ENCODE measurements around the gene CUTC.

Gene CUTC

DNA sequence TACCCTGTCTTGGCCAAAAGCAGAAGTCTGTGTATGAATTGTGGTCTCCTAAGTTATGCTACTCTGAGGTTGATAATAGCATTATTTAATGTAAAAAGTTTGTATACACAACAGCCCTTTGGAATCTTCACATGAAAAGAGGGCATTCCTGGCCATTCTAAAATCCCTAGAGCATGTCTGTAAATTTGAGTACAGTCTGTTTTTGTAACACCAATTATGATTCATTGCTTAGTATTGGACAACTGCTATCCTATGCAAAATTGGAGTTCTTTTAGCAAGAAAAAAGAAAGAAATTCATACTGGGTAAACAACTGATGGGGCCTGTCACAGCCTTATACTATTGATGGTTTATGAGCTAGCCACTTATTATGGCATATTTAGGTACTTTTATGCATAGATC lies 10.2 kb downstream of the CUTC start:
- DNase-seq = no peak

DNA sequence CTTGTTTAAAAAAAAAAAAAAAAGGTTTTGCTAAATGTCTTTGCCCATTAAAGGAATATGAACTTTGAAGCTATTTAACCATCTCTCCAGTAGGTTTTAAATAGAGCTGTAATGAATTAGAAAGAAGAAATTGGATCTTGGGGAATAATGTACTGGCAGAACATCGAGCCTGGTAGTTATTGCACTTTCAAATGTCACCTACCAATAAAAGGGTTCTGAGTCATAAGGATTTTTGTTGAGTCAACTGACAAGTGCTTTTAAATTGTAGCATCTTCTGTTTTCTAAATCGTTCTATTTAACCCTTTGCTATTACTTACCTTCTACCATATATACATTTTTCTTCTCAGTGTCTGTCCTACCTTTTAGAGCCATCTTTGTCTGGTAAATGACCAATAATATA lies 10.7 kb downstream of the CUTC start:
- no peak for DNase-seq

DNA sequence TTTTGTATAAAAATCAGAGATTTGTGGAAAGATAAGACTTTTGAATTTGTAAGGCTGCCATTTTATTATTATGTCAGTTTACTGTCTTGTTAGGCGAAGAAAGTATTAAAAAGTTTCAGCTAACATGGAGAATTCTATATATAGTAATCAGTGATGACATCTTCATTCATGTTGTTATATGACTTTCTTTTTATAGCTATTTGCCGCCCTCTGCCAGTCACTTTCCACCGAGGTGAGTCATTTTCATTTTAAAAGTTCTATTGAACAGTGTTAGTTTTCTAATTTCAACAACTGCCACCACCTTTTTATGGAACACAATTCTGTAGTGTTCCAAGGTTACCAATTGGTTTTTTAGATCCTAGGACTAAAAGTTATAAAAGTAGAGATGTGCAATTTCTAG lies 11.8 kb downstream of the CUTC start:
- peak in 5 of 56 donors; percentile 1 to 32 (median 18) for DNase-seq

DNA sequence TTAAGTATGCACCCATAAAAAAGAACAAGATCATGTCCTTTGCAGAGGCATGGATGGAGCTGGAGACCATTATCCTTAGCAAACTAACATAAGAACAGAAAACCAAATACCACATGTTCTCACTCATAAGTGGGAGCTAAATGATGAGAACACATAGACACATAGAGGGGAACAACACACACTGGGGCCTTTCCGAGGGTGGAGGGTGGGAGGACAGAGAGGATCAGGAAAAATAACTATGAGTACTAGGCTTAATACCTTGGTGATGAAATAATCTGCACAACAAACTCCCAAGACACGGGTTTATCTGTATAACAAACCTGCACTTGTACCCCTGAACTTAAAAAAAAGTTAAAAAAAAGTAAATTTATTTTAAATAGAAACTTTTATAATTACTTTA lies 14.1 kb downstream of the CUTC start:
- DNase-seq = peak in 2 of 56 donors; percentile 14 to 21

DNA sequence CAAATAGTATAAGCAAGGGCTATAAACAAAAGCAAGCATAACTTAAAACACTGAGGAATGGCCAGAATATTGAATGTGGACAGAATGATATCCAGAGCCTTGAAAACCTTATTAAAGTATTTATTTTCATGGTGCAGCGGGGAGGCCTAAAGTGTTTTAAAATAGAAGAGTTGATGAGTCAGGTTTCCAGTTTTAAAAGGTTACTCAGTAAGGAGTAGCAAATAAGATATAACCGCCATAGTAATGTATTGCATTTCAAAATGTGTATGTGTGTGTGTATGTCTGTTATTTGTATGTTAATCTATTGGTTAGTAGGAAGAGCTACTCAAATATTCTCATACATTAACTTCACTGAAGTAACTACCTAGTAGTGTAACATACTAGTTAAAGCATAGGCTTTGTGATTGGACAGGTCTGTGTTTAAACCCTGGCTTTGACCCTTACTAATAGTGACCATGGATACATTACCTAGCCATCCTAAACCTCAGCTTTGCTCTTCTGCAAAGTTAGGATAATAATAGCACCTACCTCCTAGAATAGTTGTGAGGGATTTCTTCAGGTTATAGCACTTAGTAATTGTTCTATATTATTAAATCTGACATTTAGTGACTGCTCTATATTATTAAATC lies 16.9 kb downstream of the CUTC start:
- no peak for DNase-seq

DNA sequence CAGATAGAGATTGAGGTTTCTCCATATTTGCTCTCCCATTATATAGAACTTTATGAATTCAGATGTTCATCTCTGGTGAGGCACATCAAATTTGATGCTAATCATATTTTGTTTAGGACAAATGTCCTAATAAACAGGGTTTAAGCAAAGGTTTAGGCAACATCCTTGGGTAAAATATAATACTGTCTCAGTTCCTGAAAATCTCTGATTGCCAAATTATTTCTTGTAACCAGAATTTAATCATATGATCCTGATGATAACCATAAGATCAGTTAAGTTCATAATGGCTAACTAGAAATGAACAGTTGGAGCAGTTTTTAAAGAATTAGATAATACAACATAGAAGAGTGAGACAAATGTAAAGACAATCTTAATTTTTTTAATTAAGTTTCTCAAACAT lies 18.6 kb downstream of the CUTC start:
- DNase-seq = no peak

DNA sequence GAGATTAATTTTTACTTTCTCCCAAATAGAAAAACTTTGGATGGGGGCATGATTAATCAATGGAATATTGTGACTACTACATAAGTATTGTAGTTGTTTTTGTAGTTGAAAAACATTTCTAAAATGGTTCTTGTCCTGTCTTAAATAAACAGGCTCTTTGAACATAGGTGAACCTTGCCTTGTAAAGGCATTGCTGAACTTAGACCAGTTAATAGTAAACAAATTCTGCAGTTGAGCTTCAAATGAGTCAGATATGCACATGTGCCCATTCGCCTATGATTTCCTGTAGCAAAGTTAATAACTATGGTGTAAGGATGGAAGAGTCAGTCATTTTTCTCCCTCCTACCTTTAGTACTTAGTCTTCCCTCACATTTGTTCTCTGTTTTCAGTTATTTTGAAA lies 22.6 kb downstream of the CUTC start:
- no peak for DNase-seq

DNA sequence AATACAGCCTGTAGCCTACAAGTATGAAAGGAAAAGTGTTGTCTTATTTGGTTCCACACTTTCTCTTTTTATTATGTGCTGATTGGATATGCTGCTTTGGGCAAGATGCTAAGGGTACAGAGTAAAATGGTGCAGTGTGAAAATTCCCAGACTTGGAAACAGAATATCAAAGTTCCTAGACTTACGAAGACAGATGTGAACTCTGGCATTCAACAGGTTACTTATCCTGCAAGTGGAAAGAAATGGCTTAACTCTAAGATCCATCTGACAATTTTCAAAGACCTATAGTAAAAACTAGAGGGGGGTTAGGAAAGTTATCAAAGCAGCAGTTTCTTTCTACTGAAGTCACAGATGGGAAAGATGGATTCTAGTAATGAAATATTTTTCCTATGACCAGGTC lies 24.1 kb downstream of the CUTC start:
- DNase-seq = no peak

DNA sequence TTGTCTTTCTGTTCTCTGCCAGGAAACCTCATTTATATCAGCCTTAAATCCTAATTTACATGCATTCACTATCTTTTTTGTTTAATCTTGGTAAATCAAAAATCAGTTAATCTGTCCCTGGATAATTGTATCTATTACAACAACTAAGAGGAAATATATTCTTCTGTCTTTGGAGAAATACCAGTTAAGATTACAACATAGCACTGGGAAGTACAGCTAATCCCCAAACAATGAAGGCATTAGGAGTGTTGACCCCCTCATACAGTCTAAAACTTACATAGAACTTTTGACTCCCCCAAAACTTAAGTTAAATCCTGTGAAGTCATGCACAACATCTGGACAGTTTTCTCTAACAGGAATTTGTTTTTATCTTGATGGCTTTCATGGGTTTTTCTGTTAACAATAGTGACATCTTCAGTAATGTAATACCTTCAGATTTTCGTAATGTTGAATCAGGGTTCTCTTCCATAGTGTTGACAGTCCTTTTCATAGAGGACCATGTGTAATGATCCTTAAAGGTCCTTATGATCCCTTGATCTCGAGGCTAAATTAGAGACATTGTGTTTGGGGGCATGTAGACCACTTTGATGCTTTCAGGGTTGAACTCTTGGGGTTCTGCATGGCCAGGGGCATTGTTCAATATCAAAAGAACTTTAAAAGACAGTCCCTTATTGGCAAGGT lies 26.3 kb downstream of the CUTC start:
- DNase-seq = no peak

DNA sequence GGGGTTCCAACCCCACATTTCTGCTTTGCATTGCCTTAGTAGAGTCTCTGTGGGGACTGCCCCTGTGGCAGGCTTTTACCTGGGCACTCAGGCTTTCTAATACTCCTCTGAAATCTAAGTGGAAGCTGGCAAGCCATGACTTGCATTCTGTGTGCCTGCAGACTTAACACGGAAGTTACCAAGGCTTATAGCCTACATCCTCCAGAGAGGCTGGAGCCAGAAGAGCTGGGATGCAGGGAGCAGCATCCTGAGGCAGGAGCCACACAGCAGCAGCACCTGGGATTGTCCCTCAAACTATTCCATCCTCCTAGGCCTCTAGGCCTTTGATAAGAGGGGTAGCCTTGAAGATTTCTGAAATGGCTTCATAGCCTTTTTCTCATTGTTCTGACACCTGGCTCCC lies 28.3 kb downstream of the CUTC start:
- no peak for DNase-seq

DNA sequence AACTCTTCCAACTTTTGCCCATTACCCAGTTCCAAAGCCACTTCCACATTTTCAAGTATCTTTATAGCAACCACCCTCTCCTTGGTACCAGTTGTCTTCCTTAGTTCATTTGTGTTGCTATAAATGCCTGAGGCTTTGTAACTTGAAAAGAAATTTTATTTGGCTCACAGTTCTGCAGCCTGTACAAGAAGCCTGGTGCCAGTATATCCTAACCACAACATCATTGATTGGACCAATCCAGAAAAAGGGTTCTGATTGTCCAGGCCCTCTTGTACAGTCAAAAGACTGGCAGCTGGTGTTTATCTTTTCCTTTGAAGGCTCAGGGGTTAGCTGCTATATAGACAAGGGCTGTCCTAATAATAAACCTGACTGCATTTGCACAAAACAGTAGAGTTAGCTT lies 29.3 kb downstream of the CUTC start:
- no peak for DNase-seq

DNA sequence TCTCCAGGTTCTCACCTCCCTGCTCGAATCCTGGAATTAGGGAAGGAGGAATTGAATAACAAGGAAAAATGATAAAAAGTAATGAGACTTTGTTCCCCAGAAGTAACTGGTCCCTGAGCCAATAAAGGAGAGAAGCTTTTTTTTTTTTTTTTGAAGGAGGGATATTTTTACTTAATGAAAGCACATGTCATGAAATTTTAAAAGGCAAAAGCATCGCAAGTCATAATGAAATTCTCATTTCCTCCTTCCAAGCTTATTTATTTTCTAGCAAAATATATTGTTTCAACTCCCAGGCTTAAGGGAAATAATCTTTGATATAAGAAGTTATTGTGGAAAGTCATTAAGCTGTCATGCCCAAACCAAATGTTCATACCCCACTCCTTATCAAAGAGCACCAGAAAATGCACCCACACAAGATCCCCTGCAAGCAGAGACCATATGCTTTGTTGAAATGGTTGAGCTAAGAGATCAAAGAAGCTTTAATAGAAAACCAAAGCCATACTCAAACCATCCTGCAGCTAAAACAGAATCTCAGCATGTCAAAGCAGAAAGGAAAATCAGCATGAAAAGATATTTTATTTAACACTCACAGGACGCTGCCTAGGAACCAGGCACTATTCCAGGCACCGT lies 33.8 kb downstream of the CUTC start:
- no peak for DNase-seq

DNA sequence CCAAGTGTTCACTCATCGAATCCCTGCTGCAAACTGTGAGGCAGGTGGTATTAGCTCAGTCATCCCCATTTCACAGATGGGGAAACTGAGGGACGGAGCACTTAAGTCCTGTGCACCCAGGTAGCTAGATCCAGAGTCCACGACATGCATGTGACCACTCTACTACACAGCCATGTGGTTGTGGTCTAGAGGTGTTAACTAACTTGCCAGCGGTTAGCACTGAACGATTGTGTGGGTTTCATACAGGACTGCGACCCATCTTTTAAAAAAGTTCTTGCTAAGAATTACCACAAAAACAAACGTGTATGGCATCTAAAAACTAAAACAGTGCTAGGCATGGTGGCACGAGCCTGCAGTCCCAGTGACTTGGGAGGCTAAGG lies 34.3 kb downstream of the CUTC start:
- no peak for DNase-seq

DNA sequence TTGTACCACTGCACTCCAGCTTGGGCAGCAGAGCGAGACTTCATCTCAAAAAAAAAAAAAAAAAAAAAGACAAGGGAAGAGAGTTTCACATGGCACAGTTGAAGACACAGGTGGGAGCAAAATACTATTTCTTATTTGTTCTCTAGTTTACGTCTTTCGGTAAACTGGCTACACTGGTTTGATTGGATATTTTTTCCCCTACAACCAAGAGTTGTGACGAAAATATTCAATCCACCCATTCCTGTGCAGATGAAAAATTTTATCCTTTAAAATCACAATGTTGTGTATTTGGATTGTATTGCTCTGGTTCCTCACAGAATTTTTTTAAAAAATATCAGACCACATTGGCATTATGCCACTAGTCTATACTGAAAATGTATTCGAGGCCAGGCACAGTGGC lies 35.9 kb downstream of the CUTC start:
- no peak for DNase-seq

DNA sequence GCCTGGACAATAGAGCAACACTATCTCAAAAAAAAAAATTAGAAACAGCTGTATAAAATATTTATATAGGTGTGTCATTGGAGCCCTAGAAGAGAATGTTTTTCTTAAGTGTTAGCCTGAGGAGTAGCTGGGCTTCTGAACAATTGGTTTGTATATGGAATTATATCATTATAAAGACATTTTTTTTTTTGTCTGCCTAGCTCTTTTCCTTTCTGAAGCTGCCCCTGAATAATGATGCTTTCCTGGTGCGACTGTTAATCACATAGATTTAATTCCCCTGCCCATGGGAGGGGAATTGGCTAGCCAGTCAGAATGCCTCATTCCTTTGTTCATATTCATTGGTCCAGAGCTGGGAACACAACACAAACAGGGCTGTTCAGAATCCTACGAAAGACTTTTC lies 36.5 kb downstream of the CUTC start:
- DNase-seq = no peak

DNA sequence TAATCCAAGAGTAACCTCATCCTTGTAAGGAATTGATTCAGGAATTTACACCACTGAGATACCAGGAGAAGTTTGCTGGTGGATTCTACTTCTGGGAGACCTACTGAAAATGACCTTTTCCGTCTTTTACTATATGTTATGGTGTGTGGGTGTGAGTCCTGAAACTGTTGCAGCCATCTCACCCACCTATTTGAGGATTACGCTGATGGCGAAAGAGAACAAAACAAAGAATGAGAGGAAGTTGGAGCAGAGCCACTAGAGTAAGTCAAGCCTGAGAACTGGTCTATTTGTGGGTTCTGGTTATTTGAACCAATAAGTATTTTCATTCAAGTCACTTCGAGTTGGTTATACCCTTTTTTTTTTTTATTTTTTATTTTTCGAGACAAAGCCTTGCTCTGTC lies 37.7 kb downstream of the CUTC start:
- no peak for DNase-seq

DNA sequence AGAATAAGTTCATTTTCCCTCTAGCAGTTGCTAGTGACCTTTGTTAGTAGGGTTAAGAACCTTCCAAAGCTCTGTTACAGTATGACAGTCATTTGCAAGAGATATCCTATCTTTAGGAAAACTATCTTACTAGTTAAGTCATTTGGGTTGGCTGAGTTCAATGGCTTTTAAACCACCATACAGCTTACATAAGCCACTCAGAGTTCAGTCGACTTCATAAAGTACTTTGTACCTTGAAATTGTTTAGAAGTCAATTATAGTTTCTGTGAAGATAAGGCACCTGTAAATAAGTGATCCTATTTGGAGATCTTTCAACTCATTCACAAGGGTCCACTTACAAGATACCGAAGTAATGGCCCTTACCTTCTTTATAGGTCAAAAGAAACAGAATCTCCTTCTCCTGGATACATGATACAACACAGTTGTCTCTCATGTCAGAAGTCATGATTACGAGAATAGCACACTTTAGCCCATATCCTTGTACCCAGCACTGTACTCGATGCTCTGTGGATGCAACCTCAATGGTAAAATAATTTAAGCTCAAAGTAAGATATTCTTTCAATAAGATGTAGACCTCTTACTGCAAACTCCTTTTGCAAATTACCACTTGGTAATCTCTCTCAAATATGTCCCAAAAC lies 38.5 kb downstream of the CUTC start:
- no peak for DNase-seq

DNA sequence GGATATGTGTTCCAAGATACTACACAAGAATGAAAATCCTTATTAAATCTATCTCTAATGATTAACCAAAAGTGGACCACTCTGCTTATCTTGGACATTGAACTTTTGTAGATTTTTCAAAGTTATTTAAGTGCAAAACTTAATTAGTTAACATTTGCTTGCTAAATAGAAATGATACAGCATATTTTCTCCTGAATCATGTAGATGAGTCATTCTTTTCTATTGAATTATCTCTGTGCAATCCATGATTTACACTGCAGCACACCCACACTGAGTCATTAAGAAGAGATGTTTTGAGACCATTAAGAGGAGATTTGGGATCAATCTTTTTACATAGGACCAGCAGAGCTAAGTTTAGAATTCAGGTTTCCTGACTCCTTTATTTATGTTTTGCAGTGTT lies 43.8 kb downstream of the CUTC start:
- no peak for DNase-seq

DNA sequence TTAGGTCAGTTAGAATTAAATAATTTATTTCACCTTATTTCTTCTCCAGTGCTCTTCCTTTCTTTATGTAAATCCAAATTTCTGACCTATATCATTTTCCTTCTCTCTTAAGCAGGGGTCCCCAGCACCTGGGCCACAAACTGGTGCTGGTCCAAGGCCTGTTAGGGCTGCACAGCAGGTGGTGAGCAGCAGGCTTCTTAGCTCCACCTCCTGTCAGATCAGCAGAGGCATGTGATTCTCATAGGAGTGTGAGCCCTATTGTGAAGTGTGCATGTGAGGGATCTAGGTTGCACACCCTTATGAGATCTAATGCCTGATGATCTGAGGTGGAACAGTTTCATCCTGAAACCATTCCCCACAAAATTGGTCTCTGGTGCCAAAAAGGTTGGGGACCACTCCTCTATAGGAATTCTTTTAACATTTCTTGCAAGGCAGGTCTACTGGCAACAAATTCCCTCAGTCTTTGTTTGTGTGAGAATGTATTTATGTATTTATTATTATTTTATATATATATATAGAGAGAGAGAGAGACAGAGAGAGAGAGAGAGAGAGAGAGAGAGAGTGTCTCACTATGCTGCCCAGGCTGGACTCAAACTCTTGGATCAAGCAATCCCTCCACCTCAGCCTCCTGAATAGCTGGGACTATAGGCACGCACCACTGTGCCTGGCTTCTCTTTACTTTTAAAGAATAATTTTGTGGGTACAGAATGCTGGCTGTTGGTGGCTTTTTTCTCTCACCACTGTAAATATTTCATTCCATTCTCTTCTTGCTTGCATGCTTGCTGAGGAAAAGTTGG lies 46.1 kb downstream of the CUTC start:
- DNase-seq = no peak

DNA sequence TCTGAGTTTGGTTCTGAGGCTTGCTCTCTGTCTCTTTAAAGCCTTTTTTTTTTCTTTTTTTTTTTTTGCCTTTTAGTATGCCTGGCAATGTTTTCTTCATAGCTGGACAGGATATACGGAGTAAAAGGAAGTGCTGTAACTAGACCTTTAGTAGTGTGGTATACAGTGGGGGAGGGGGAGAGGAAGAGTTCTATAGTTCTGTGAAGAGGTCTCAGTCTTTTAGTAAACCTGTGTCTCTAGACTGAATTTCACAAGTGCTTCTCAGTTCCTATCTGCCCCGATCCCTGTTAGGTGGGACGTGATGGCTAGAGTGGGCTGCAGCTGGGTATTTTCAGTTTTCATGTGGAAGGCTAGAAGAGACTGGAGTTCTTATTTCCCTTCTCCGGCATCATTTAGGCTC lies 47.3 kb downstream of the CUTC start:
- DNase-seq = no peak

DNA sequence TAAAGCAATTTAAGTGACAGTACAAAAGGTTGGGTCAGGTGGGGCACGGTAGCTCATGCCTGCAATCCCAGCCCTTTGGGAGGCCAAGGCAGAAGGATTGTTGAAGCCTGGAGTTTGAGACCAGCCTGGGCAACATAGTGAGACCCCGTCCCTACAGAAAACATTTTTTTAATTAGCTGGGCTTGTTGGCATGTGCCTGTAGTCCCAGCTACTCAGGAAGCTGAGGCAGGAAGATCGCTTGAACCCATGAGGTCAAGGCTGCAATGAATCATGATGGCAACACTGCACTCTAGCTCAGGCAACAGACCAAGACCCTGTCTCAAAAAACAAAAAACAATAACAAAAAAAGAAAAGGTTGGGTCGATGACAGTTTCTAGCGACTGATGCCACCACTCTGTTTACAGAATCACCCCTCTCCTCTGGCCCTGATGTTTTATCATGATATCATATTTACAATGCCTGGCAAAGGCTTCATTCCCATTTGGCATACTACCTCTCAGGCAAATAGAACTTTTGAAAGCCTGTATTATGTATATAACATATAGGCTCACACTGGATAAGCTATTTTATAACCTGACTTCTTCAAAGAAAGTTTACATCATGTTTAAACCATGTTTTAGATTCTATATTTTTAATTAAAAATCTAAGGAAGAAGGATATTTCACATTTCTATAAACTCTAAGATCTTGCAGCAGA lies 49.8 kb downstream of the CUTC start:
- DNase-seq = no peak

Measured in nucleus accumbens (tissue), 56 donors.